Measurements from ENCODE around the gene GSK3B. TPM values are rescaled to one million over a fixed set of nuclear protein-coding genes. Genes with fewer than 3 reads are reported as not detected.
A peak's percentile ranks its signal among the peaks of the same experiment; 100 is the strongest.
"Not testable (repeated sequence)": the region's sequence is repeated elsewhere in the genome, so short reads cannot be mapped to it uniquely, and the experiment has no call there.

Gene GSK3B
- total RNA-seq, 6 experiments from 2014 or later, result 14.4 to 19.4 (median 18.4) TPM

DNA sequence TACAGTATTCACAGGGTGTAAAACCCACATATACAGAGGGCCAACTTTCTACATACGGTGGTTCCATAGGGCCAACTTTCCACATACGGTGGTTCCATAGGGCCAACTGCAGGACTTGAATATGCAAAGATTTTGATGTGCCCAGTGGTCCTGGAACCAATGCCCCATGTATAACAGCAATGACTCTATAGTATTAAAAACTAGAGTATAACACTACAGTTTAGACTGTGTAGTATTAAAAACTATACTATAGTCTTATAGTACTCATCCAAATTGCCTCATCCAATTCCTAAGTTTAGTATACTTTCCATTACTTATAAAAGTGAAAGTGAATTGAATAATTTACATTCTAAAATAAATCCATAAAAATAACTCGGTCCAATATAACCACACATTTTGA lies 75.9 kb downstream of the GSK3B start:
- 81% methylated on average over 3 of the region's 3 CpGs for WGBS (ENCODE audit: insufficient coverage, low coverage, low lambda C conversion rate, missing lambda C conversion rate)
- Histone ChIP-seq H3K9me3 (no peaks in the 10 kb centered on the region), H3K36me3 (no peaks in the 10 kb centered on the region), H3K27ac (no peak overlapping the region), H3K4me1 (no peaks in the 10 kb centered on the region), H3K4me3 (no peak overlapping the region), H3K27me3 (no peaks in the 10 kb centered on the region)
- TF ChIP-seq POLR2A (IDR thresholded peaks at IDR 0.05), result no peak
- TF ChIP-seq, protein P1, sequence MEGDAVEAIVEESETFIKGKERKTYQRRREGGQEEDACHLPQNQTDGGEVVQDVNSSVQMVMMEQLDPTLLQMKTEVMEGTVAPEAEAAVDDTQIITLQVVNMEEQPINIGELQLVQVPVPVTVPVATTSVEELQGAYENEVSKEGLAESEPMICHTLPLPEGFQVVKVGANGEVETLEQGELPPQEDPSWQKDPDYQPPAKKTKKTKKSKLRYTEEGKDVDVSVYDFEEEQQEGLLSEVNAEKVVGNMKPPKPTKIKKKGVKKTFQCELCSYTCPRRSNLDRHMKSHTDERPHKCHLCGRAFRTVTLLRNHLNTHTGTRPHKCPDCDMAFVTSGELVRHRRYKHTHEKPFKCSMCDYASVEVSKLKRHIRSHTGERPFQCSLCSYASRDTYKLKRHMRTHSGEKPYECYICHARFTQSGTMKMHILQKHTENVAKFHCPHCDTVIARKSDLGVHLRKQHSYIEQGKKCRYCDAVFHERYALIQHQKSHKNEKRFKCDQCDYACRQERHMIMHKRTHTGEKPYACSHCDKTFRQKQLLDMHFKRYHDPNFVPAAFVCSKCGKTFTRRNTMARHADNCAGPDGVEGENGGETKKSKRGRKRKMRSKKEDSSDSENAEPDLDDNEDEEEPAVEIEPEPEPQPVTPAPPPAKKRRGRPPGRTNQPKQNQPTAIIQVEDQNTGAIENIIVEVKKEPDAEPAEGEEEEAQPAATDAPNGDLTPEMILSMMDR (IDR thresholded peaks at IDR 0.05), result no peak
- ATAC-seq, result peak in 1 of 4 donors; percentile 12
- DNase-seq, result no peak
- intact Hi-C loops (cut with DNase I), result no loop called here

DNA sequence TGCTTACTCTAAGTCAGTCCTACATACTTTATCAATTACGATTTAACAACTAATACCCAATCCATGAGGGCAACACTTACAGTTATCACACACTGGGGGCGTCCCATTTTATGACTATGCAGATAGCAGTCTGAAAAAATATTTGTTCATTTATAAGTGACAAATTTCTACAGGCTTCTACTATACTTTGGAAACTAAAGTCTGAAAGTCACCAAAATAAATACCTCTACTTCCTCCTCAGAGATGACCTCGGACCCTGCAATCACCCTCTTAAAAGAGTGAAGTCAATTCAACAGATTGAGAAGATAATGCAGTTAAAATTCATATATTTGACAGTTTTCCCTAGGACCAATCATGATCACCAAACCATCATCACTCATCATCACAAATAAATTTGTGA lies 76.6 kb downstream of the GSK3B start:
- TF ChIP-seq, protein P1 (IDR thresholded peaks at IDR 0.05), result no peak
- TF ChIP-seq POLR2A (IDR thresholded peaks at IDR 0.05), result no peak
- Histone ChIP-seq H3K9me3 (no peaks in the 10 kb centered on the region), H3K27ac (no peak overlapping the region), H3K36me3 (no peaks in the 10 kb centered on the region), H3K4me3 (no peak overlapping the region), H3K4me1 (no peaks in the 10 kb centered on the region), H3K27me3 (no peaks in the 10 kb centered on the region)
- intact Hi-C loops (cut with DNase I), result no loop called here
- 80% methylated on average over 3 of the region's 3 CpGs for WGBS (ENCODE audit: insufficient coverage, low coverage, low lambda C conversion rate, missing lambda C conversion rate)
- ATAC-seq (peak in 1 of 4 donors; percentile 60), DNase-seq (no peak)

DNA sequence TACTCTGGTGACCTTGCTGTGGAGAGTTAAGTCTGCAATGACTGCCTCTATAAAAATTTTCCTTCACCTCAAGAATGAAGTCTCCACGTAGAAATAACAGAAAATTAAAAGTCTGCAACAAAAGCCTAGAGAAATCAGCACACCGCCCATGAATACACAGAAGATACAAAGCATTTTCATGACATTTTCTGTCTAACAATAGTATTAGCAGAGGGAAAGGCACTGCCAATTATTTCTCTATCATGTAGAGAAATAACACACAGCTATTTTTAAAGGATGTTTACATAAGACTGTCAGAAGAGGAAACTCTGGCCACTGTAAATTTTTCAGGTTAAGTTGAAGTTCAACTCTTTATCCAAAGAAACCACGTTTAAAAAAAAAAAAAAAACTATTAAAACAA lies 80.8 kb downstream of the GSK3B start:
- DNase-seq, result no peak
- no peaks in the 10 kb centered on the region for H3K27me3 ChIP-seq
- intact Hi-C loops (cut with DNase I), result no loop called here
- peaks cover 0 to 5% (median 0%) of the 10 kb centered on the region in 4 donors for H3K4me1 ChIP-seq
- no peak overlapping the region for H3K4me3 ChIP-seq
- no peak overlapping the region for H3K27ac ChIP-seq
- no peaks in the 10 kb centered on the region for H3K9me3 ChIP-seq
- TF ChIP-seq POLR2A (IDR thresholded peaks at IDR 0.05), result no peak
- TF ChIP-seq, protein P1 (IDR thresholded peaks at IDR 0.05), result no peak
- no peaks in the 10 kb centered on the region for H3K36me3 ChIP-seq
- ATAC-seq, result peak in 2 of 4 donors; percentile 31 to 61
- WGBS (ENCODE audit: insufficient coverage, low coverage, low lambda C conversion rate, missing lambda C conversion rate), result 41% methylated on average over 3 of the region's 3 CpGs

DNA sequence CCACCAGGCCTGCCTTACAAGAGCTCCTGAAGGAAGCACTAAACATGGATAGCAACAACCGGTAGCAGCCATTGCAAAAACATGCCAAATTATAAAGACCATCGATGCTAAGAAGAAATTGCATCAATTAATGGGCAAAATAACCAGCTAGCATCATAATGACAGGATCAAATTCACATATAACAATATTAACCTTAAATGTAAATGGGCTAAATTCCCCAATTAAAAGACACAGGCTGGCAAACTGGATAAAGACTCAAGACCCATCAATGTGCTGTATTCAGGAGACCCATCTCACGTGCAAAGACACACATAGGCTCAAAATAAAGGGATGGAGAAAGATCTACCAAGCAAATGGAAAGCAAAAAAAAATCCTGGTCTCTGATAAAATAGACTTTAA lies 88.5 kb downstream of the GSK3B start:
- ATAC-seq; H3K4me1 ChIP-seq; DNase-seq; H3K36me3 ChIP-seq; H3K4me3 ChIP-seq; H3K27ac ChIP-seq; H3K27me3 ChIP-seq; H3K9me3 ChIP-seq; intact Hi-C loops (cut with DNase I): not testable (repeated sequence)
- 100% methylated on average over 3 of the region's 3 CpGs for WGBS (ENCODE audit: insufficient coverage, low coverage, low lambda C conversion rate, missing lambda C conversion rate)

DNA sequence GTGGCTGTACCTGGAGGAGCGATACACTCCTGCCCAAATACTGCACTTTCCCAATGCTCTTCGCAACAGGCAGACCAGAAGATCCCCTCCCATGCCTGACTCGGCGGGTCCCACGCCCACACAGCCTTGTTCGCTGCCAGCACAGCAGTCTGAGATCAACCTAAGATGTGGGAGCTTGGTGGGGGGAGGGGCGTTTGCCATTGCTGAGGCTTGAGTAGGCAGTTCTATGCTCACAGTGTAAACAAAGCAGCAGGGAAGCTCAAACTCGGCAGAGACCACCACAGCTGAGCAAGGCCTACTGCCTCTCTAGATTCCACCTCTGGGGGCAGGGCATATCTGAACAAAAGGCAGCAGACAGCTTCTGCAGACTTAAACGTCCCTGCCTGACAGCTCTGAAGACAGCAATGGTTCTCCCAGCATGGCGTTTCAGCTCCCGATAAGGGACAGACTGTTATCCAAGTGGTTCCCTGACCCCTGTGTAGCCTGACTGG lies 90.2 kb downstream of the GSK3B start:
- H3K36me3 ChIP-seq; H3K4me3 ChIP-seq; ATAC-seq; H3K9me3 ChIP-seq; intact Hi-C loops (cut with DNase I); DNase-seq; H3K27me3 ChIP-seq; H3K4me1 ChIP-seq; H3K27ac ChIP-seq: not testable (repeated sequence)
- WGBS (ENCODE audit: insufficient coverage, low coverage, low lambda C conversion rate, missing lambda C conversion rate), result no CpG with 5 or more reads among the region's 11 CpGs

DNA sequence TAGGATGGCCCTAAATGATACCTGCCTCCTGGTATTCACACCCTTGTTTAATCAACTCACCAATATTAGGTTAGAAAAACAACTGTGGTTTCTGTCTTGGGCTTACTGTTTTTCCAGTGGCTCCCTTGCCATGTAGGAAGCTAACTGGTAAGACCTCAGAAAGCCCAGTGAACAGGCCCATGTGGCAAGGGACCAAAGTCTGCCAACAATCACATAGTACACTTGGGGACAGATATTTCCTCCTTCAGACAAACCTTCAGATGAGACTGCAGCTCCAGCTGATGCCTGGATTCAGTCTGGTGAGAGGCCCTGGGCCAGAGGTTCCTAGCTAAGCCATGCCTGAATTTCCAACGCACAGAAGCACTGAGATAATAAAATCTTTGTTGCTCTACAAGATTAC lies 96.1 kb downstream of the GSK3B start:
- Histone ChIP-seq H3K27me3 (no peaks in the 10 kb centered on the region), H3K36me3 (no peaks in the 10 kb centered on the region), H3K9me3 (no peaks in the 10 kb centered on the region), H3K27ac (no peak overlapping the region), H3K4me3 (no peak overlapping the region), H3K4me1 (peaks cover 0 to 9% (median 3%) of the 10 kb centered on the region in 4 donors)
- DNase-seq, result no peak
- intact Hi-C loops (cut with DNase I), result no loop called here
- WGBS (ENCODE audit: insufficient coverage, low coverage, low lambda C conversion rate, missing lambda C conversion rate), result 33% methylated on average over 1 of the region's 1 CpG
- ATAC-seq, result no peak
- TF ChIP-seq, protein P1 (IDR thresholded peaks at IDR 0.05), result no peak
- TF ChIP-seq POLR2A (IDR thresholded peaks at IDR 0.05), result no peak
